HS-5 (cell line): ENCODE results near the gene PAEP.

Source experiments
- DNase-seq: peaks from one replicate; pipeline ENCODE4 v3.0.0-alpha.2; 2012; ENCODE audit warnings: low read depth

PAEP gene

GRCh38 chr9:135601988-135602387 is 40.4 kb downstream of the PAEP start:
- DNase-seq: no peak

GRCh38 chr9:135602789-135603481 is 41.4 kb downstream of the PAEP start:
- peak; percentile 16 for DNase-seq

DNA sequence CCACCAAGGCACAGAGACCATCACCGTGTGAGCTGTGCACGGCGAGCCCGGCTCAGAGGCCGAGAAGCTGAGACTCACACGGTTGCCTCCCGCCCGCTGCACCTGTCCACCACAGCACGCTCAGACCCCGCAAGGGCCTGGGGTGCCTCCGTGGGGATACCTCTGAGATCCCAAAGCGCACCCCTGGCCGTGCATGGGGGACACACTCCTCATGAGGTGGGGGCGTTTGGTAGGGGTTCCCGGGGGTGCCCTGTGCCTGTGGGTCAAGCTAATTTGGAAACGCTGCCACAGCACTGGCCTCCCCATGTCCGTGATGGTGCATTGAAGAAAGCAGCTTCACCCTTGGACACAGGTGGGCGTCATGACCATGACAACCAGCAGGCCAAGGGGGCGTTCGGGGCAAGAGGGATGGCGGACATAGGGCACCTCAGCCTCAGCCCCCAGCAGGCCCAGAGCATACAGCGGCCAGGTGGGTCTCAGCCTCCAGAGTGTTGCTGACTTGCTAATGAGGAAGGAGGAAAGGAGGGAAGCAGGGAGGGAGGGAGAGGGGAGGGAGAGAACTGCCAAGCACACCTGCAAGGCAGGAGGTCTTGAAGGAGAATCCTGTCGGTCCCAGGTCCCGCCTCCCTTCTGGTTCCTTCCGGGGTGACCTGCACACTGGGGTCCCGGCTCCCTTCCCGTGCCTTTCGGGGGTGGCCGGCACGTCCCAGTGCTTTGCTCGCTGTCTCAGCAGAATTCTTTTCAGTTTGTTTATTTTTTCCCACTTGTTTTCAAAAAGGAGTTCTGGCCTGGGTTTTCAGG is 43.1 kb downstream of the PAEP start:
- no peak for DNase-seq

- DNase-seq: no peak
Observed at GRCh38 chr9:135605238-135605781, 43.8 kb downstream of the PAEP start.

DNA sequence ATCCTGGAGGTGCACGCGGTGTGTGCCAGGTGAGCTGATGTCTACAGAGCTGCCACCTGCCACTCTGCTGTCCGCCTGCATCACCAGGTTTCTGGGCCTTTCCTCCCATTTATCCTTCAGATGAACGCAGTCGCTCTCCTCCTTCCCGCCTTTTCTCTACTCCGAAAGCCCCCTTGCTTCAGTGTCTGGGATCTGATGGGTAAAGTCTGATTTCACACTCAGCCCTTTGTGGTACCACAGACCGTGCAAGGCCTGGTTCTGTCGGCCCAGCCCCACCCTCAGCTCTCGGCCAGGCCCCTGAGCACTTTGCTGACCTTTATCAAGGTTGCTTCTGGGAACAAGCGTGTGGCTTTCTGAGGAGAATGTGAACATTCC is 45.3 kb downstream of the PAEP start:
- DNase-seq: no peak

DNA sequence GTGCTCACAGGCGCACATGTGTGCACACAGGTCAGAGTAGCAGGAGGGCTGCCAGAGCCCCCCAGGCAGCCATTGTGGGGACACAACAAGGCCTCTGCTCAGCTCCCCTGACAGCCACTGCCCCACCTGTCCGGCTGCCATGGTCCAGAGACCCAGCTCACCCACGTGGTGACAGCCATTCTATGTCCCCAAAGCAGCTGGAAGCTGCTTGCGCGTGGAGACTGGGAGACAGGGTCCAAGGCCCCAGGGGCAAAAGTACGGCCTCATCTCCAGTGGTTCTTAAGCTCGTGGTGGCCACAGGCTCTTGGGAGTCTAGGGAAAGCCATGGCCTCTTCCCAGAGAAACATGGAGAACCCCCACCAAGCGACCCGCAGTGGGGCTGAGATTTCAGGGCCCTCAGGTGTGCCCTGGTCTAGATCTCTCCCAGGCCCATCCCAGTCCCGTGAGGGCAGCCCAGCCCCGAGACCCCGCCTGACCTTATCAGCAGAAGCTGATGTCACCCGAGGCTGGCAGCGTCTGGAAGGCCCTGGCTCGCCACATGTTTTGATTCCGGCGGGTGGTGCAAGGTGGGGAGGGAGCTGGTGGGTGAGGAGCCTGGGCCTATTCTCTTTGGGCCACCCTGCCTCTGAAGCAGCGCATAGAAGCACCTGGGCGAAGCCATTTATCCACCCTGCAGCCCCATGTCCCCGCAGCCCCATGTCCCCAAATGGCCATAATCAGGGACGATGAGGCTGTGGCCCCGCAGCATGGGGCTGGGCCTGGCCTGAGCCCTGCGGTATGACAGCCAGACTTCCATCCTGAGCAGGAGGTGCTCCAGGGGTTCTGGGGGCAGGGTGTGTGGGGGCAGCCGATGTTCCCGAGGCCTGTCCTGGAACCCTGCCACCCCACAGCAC is 46.1 kb downstream of the PAEP start:
- DNase-seq: no peak

DNA sequence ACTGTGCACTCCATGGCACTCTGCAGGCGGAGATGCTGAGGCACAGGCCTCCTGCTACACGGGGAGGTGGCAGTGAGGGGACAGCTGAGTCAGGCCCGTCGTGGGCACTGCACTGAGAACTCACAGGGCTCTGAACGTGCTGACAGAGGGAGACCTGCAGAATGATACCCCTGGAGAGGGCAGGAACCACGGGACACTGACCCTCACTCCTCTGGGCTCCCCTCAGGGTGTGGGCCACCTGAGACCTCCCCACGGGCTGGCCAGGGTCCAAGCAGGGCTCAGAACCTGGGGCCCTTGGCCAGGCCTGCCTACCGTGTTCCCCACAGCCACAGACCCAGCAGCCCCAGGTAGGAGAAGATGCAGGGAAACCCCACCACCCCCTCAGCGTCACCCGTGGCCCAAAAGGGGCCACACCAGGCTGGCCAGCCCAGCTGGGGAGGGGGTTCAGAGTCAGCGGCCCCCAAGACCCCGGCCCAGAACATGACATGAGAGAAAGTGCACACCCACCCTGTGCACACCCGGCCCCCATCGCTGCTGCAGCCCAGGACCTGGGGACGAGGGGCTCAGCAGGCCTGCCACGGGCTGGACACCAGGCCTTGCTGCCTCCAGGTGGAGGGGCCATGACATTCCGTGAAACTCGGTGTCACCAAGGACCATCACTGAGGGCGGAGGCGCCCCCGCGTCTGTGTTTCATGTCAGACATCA is 46.9 kb downstream of the PAEP start:
- no peak for DNase-seq

GRCh38 chr9:135608999-135609317 is 47.4 kb downstream of the PAEP start:
- DNase-seq: no peak

- no peak for DNase-seq
Observed at GRCh38 chr9:135609366-135609955, 47.9 kb downstream of the PAEP start.

GRCh38 chr9:135610290-135611141 is 49.0 kb downstream of the PAEP start:
- no peak for DNase-seq

DNA sequence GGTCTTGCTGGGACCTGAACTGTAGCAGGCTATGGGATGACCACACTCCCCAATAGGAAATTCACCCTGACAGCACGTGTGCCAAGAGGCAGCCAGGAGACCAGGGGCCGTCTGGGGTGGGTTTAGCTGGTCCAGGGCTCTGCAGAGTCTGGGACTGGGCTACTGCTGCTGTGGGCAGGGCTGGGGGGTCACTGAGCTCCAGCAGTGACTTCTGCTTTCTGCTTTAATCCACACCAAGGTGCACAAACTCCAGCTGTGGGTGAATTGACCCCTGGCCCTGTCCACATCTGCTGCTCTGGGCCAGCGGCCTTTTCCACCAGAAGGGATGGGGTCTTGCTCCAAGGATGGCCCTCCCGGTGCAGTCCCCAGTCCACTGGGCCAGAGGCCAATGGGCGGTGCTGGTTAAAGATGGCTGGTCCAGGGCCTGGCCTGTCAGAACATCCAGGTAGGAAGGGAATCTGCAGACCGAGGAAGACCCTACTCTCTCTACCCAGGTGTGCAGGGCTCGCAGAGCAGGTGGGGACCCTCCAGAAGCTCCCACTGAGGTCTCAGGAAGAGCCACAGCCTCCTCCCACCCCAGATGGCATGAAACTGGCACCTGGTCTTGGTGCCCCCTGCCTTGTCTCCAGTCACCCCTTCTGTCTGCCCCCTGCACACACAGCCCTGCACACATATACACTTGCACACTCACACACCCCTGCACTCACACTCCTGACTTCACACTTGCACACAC is 49.8 kb downstream of the PAEP start:
- no peak for DNase-seq

DNA sequence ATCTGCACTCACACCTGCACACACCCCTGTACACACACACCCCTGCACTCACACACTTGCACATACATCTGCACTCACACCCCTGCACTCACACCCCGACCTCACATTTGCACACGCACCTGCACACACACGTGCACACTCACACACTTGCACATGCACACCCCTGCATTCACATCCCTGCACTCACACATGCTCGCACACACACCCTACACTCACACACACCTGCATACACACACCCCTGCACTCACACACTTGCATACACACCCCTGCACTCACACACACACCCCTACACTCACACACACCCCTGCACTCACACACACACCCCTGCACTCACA is 50.3 kb downstream of the PAEP start:
- DNase-seq: no peak

- DNase-seq: no peak
Observed at GRCh38 chr9:135612437-135612836, 50.9 kb downstream of the PAEP start.

GRCh38 chr9:135612981-135613910 is 51.7 kb downstream of the PAEP start:
- DNase-seq: no peak

DNA sequence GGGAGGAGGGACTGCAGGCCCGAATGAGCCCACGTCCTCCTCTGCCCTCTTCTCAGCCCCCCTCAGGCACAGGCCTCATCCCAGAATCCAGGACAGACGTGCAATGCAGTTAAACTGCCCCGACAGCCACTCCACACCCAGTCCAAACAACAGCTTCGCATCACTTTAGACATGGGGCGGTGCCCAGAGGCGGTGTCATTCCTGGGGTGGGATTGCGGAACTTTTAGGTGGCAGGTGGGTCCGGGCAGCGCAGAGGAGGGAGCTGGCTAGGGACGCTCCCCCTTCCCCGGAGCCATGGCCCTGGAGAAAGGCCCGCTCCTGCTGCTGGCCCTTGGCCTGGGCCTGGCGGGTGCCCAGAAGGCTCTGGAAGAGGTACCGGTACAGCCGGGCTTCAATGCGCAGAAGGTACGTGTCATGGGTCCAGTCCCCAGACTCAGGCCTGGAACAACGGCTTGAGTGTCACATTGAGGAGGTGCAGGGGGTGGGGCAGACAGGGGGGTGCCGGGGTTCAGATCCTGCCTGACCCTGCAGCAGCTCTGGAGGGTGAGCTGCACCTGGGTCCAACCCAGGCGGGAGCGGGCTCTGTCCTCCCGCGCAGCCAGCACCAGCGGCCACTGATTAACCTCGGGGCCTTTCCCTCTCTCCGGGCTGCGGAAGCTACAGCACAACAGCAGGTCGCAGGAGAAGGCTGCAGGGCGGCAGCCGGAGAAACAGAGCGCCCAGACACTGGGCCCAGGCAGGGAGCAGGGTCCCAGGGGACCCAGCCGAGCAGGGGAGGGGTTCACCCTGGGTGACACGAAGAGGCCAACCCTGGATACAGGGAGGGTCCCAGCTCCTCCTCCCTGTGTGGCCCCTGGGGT is 52.6 kb downstream of the PAEP start:
- no peak for DNase-seq

DNA sequence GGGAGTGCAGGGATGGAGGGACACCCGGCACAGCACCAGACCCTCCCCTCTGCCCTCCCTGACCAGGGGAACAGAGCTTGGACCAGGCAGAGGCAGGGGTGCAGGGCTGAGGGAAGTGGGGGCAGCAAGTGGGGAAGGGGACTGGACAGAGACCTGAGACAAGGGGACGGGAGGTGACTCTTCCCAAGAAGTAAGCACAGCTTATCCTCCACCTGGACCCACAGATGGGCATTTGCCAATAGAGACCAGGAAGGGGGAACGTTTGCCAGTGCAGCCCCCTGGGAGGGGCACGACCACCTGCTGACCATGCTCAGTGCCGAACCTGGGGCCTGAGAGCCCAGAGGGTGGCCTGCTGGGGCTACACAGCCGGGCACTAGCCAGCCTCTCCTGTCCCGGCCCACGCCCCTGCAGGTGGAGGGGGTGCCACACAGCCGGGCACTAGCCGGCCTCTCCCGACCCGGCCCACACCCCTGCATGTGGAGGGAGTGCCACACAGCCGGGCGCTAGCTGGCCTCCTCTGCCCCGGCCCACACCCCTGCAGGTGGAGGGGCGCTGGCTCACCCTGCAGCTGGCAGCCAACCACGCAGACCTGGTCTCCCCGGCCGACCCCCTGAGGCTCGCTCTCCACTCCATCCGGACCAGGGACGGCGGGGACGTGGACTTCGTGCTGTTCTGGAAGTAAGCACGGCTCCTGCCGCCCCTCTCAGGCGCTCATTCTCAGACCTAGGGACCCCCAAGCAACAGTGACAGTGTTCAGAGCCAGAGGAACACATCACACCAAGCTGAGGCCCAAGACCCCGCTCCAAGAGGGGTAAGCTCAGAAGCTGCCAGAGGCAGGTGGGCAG is 53.5 kb downstream of the PAEP start:
- no peak for DNase-seq
